Subcutaneous adipose tissue (tissue), 4 donors: ENCODE results near the gene STK35. TPM values are rescaled to one million over a fixed set of nuclear protein-coding genes. Genes with fewer than 3 reads are reported as not detected.

Experiments
- CTCF ChIP-seq: fragments of 450-650 bp; IDR thresholded peaks from one replicate; pipeline ENCODE4 v1.5.1; 2016; ENCODE audit warnings: low read depth, mild to moderate bottlenecking, control low read depth, antibody characterized with exemption, moderate library complexity
- total RNA-seq, 4 donors: library from RNA; depleted of rRNA; stranded (reverse); fragments of >200 nt; gene quantifications; one replicate each; pipeline ENCODE4 v1.1.0, GENCODE V29; 2016

The STK35 gene
- total RNA-seq, 4 donors from 2014 or later, result 8.8 to 28.1 (median 11.1) TPM

GRCh38 chr20:2136275-2136674, 34.6 kb downstream of the STK35 start:
- no peak for TF ChIP-seq CTCF

GRCh38 chr20:2137552-2138201, 36.0 kb downstream of the STK35 start:
- TF ChIP-seq CTCF, result no peak

GRCh38 chr20:2138396-2138795, 36.8 kb downstream of the STK35 start:
- TF ChIP-seq CTCF, result no peak

- TF ChIP-seq CTCF, result no peak
Measured at GRCh38 chr20:2139250-2139649, 37.6 kb downstream of the STK35 start.

GRCh38 chr20:2139736-2140135, 38.1 kb downstream of the STK35 start:
- no peak for TF ChIP-seq CTCF

GRCh38 chr20:2140561-2140960, 38.9 kb downstream of the STK35 start:
- TF ChIP-seq CTCF, result no peak

- no peak for TF ChIP-seq CTCF
Measured at GRCh38 chr20:2141600-2142575, 40.3 kb downstream of the STK35 start.
